Hepatocyte (in vitro differentiated cells): ENCODE results near the gene GRXCR1. TPM values are rescaled to one million over a fixed set of nuclear protein-coding genes. Genes with fewer than 3 reads are reported as not detected.

ENCODE experiments used
- DNase-seq: peaks from one replicate; pipeline ENCODE4 v3.0.0-alpha.2; 2016; ENCODE audit warnings: low spot score
- H2AFZ ChIP-seq: fragments of 200-600 bp; sonication (generic); 2 replicates; pipeline ENCODE4 v1.6.0; 2016; ENCODE audit warnings: antibody characterized with exemption, mild to moderate bottlenecking
- H3K27ac ChIP-seq: fragments of 200-600 bp; sonication (generic); 2 replicates; pipeline ENCODE4 v1.5.1; 2016; ENCODE audit warnings: mild to moderate bottlenecking
- H3K27me3 ChIP-seq: fragments of 200-600 bp; sonication (generic); 2 replicates; pipeline ENCODE4 v1.6.1; 2016
- H3K36me3 ChIP-seq: fragments of 200-600 bp; sonication (generic); replicated peaks from 2 replicates; pipeline ENCODE4 v1.5.1; 2016; ENCODE audit warnings: low read depth; ENCODE audit not compliant: insufficient read depth
- H3K4me1 ChIP-seq: fragments of 200-600 bp; sonication (generic); 2 replicates; pipeline ENCODE4 v1.5.1; 2016; ENCODE audit warnings: mild to moderate bottlenecking, moderate library complexity; ENCODE audit not compliant: insufficient read depth
- H3K4me2 ChIP-seq: fragments of 200-600 bp; sonication (generic); 2 replicates; pipeline ENCODE4 v1.6.0; 2016
- H3K4me3 ChIP-seq: fragments of 200-600 bp; sonication (generic); 2 replicates; pipeline ENCODE4 v1.5.1; 2016; ENCODE audit warnings: mild to moderate bottlenecking
- H3K79me2 ChIP-seq: fragments of 200-600 bp; sonication (generic); 2 replicates; pipeline ENCODE4 v1.6.0; 2017; ENCODE audit warnings: mild to moderate bottlenecking
- H3K9me2 ChIP-seq: fragments of 200-600 bp; sonication (generic); replicated peaks from 2 replicates; pipeline ENCODE4 v1.6.0; 2017; ENCODE audit warnings: mild to moderate bottlenecking; ENCODE audit not compliant: insufficient read depth
- H3K9me3 ChIP-seq: fragments of 200-600 bp; sonication (generic); 2 replicates; pipeline ENCODE4 v1.5.1; 2016; ENCODE audit warnings: low read depth, mild to moderate bottlenecking
- H4K20me1 ChIP-seq: fragments of 200-600 bp; sonication (generic); 2 replicates; pipeline ENCODE4 v1.6.0; 2016; ENCODE audit warnings: mild to moderate bottlenecking; ENCODE audit not compliant: insufficient read depth, poor library complexity, severe bottlenecking
- EZH2 ChIP-seq: fragments of 200-600 bp; sonication (generic); IDR thresholded peaks from 2 replicates; pipeline ENCODE4 v1.6.1; 2016; ENCODE audit warnings: antibody characterized with exemption, mild to moderate bottlenecking, borderline replicate concordance
- EZH2phosphoT487 ChIP-seq: fragments of 200-600 bp; sonication (generic); IDR thresholded peaks from one replicate; pipeline ENCODE4 v1.6.1; 2018; ENCODE audit warnings: antibody characterized with exemption, mild to moderate bottlenecking, low read depth, moderate library complexity; ENCODE audit not compliant: unreplicated experiment, severe bottlenecking
- WGBS: methylation state at CpG from one replicate; pipeline ENCODE4 v1.1.6; 2016; ENCODE audit warnings: low lambda C conversion rate; ENCODE audit errors: missing lambda C conversion rate; 5-methylcytosine and 5-hydroxymethylcytosine counted together
- polyA plus RNA-seq: library from polyadenylated mRNA; unstranded; fragments of >200 nt; fragmentation: Nextera tagmentation; extraction: Ambion mirVana; gene quantifications from 2 replicates; pipeline ENCODE4 v1.2.1, GENCODE V29; 2016
- total RNA-seq: library from RNA; depleted of rRNA; stranded (reverse); fragments of >200 nt; gene quantifications from 2 replicates; pipeline ENCODE4 v1.2.3, GENCODE V29; 2014
- TF ChIP-seq, protein P1 (sequence below): fragments of 200-600 bp; sonication (generic); IDR thresholded peaks from 2 replicates; pipeline ENCODE4 v1.5.1; 2016; ENCODE audit warnings: antibody characterized with exemption, mild to moderate bottlenecking; ENCODE audit not compliant: poor library complexity

Gene GRXCR1
- total and polyA plus RNA-seq, 2 experiments from 2014 or later, result not detected

GRCh38 chr4:42906341-42906740 lies 13.8 kb downstream of the GRXCR1 start:
- Histone ChIP-seq H3K27ac (no peak overlapping the region), H2AFZ (no peak overlapping the region), H3K4me1 (no peaks in the 10 kb centered on the region), H4K20me1 (no peaks in the 10 kb centered on the region), H3K9me3 (no peaks in the 10 kb centered on the region), H3K79me2 (no peaks in the 10 kb centered on the region), H3K9me2 (no peaks in the 10 kb centered on the region), H3K4me2 (no peak overlapping the region), H3K36me3 (no peaks in the 10 kb centered on the region), H3K4me3 (no peak overlapping the region), H3K27me3 (no peaks in the 10 kb centered on the region)
- TF ChIP-seq, protein P1, sequence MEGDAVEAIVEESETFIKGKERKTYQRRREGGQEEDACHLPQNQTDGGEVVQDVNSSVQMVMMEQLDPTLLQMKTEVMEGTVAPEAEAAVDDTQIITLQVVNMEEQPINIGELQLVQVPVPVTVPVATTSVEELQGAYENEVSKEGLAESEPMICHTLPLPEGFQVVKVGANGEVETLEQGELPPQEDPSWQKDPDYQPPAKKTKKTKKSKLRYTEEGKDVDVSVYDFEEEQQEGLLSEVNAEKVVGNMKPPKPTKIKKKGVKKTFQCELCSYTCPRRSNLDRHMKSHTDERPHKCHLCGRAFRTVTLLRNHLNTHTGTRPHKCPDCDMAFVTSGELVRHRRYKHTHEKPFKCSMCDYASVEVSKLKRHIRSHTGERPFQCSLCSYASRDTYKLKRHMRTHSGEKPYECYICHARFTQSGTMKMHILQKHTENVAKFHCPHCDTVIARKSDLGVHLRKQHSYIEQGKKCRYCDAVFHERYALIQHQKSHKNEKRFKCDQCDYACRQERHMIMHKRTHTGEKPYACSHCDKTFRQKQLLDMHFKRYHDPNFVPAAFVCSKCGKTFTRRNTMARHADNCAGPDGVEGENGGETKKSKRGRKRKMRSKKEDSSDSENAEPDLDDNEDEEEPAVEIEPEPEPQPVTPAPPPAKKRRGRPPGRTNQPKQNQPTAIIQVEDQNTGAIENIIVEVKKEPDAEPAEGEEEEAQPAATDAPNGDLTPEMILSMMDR, result no peak
- TF ChIP-seq EZH2 (no peak), EZH2phosphoT487 (no peak)
- WGBS, result 100% methylated on average over 1 of the region's 1 CpG
- DNase-seq, result no peak

DNA sequence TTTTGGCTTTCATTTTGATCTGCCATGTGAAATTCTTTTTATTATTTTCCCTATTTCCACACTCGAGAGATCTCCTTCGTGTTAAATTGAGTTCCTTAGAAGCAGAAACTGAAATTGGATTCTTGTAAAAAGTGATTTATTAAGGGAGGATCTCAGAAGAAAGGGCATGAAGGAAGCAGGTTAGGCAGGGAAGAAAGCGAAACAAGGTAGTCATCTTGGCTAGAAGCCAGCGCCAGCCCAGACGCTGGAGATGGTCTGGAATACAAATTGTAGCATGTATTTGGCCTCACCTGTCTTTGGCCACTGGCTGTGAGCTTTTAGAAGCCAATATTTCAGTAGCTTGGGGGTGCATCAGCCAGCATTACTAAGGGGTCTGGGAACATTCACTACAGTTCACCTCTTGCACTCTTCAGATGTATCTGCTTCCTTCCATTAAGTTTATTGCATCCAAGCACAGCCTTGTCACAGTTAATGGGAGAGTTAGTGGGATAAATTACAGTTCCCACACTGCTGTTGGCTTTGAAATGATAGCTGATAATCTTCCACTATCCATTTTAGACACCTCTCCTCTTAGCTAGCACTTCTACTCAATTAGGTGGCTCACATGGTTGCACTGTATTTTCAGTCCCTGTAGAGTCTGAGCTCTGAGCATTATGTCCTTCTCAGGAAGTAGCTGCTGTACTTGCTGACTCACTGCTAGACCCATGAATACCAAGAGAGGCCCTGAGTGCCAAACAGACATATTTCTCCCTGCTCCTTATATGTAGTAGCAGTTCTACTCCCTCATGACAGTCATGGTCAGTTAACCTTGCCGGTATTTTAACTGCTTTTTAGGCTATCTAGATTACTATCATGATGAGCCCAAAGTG lies 14.6 kb downstream of the GRXCR1 start:
- no peaks in the 10 kb centered on the region for H3K9me3 ChIP-seq
- no peak overlapping the region for H3K4me3 ChIP-seq
- WGBS, result 72% methylated on average over 6 of the region's 6 CpGs
- no peak overlapping the region for H2AFZ ChIP-seq
- no peak for DNase-seq
- no peaks in the 10 kb centered on the region for H3K79me2 ChIP-seq
- no peaks in the 10 kb centered on the region for H3K9me2 ChIP-seq
- H3K36me3 ChIP-seq, result no peaks in the 10 kb centered on the region
- no peaks in the 10 kb centered on the region for H4K20me1 ChIP-seq
- H3K27ac ChIP-seq, result no peak overlapping the region
- H3K27me3 ChIP-seq, result no peaks in the 10 kb centered on the region
- no peaks in the 10 kb centered on the region for H3K4me1 ChIP-seq
- TF ChIP-seq EZH2, result no peak
- no peak for TF ChIP-seq EZH2phosphoT487
- TF ChIP-seq, protein P1, result no peak
- H3K4me2 ChIP-seq, result no peak overlapping the region

- 75% methylated on average over 5 of the region's 5 CpGs for WGBS
- Histone ChIP-seq H3K4me2 (no peak overlapping the region), H3K9me3 (no peaks in the 10 kb centered on the region), H2AFZ (no peak overlapping the region), H3K9me2 (no peaks in the 10 kb centered on the region), H3K79me2 (no peaks in the 10 kb centered on the region), H4K20me1 (no peaks in the 10 kb centered on the region), H3K4me1 (no peaks in the 10 kb centered on the region), H3K27ac (no peak overlapping the region), H3K36me3 (no peaks in the 10 kb centered on the region), H3K4me3 (no peak overlapping the region), H3K27me3 (no peaks in the 10 kb centered on the region)
- no peak for DNase-seq
- TF ChIP-seq EZH2phosphoT487 (no peak), EZH2 (no peak)
- TF ChIP-seq, protein P1, result no peak
Observed at GRCh38 chr4:42910459-42910858, 17.9 kb downstream of the GRXCR1 start.
